ENCODE data around the gene LY6G6F. TPM values are rescaled to one million over a fixed set of nuclear protein-coding genes. Genes with fewer than 3 reads are reported as not detected.

Gene LY6G6F
- total and polyA plus RNA-seq, 2 donors (not counting 3 experiments of a cell fraction or from before 2014, with no cell fraction given), result not detected

GRCh38 chr6:31659649-31660380 is 46.9 kb upstream of the LY6G6F start:
- Histone ChIP-seq H3K9ac (replicated peaks; ENCODE audit: extremely low read depth, insufficient read depth, low read length) (peak overlapping the region; percentile 82), H3K4me3 (replicated peaks in 1 of 3; ENCODE audit: insufficient read depth in 1 of 3, low read depth in 1 of 3, low read length in 3 of 3) (peak overlapping the region; percentile 30 to 76 (median 70)), H3K27me3 (ENCODE audit: control insufficient read depth in 2 of 2, insufficient read depth in 2 of 2, low read length in 2 of 2) (no peaks in the 10 kb centered on the region), H3K36me3 (ENCODE audit: control insufficient read depth in 2 of 2, extremely low read depth in 1 of 2, insufficient read depth in 2 of 2, low read length in 2 of 2) (peaks cover 3 to 4% of the 10 kb centered on the region in 2 experiments), H3K79me2 (ENCODE audit: control insufficient read depth, insufficient read depth, low read length) (peaks cover 28% of the 10 kb centered on the region), H4K20me1 (replicated peaks; ENCODE audit: control insufficient read depth, extremely low read depth, insufficient read depth, low read length) (no peaks in the 10 kb centered on the region), H3K4me1 (ENCODE audit: control insufficient read depth, extremely low read depth, insufficient read depth, low read length) (peaks cover 41% of the 10 kb centered on the region), H2AFZ (ENCODE audit: low read depth, low read length) (no peak overlapping the region), H3K9me3 (replicated peaks; ENCODE audit: control insufficient read depth, insufficient read depth, low read length) (no peaks in the 10 kb centered on the region), H3K4me2 (ENCODE audit: insufficient read depth, low read length) (peak overlapping the region; percentile 67), H3K9me1 (replicated peaks; ENCODE audit: control insufficient read depth, extremely low read depth, insufficient read depth, low read length) (no peaks in the 10 kb centered on the region), H3K27ac (ENCODE audit: insufficient read depth, low read depth, low read length) (peak overlapping the region; percentile 62)
- TF ChIP-seq GATA2 (IDR thresholded peaks at IDR 0.05; ENCODE audit: insufficient read depth, insufficient read length, low read depth, low read length), result no peak
- no peak for TF ChIP-seq JUN (IDR thresholded peaks at IDR 0.05; ENCODE audit: borderline replicate concordance, insufficient read depth, insufficient read length, low read depth)
- no peak for TF ChIP-seq POLR2AphosphoS5 (IDR thresholded peaks at IDR 0.05; ENCODE audit: insufficient read depth, low read depth, low read length)
- TF ChIP-seq EZH2 (IDR thresholded peaks at IDR 0.05; ENCODE audit: borderline replicate concordance, low read depth, low read length, severe bottlenecking), result no peak
- TF ChIP-seq POLR2A (IDR thresholded peaks at IDR 0.05; ENCODE audit: low read depth, low read length), result no peak
- TF ChIP-seq MYC (IDR thresholded peaks at IDR 0.05; ENCODE audit: low read depth, low read length), result no peak
- TF ChIP-seq MAX (IDR thresholded peaks at IDR 0.05; ENCODE audit: insufficient read depth, insufficient read length), result no peak
- peak; percentile 22 for DNase-seq (ENCODE audit: low read depth, low spot score)
- no TSS peak for BruUV-seq (replicated peaks)
- intact Hi-C loops (cut with micrococcal nuclease), result loop anchor here (1.0 to 10.0 kb wide), 4 partner anchors 8 to 535 kb away; partner anchors contain the start of genes BAG6, GPSM3 and PBX2
- ChIA-PET CTCF (interaction anchor here (0.9 to 5.7 kb wide), 5 partner anchors 8 to 136 kb away, joined by 3 to 38 read pairs (median 3); partner anchors contain the start of genes BAG6 and VARS1), POLR2A (interaction anchor here (1.0 to 2.1 kb wide), 3 partner anchors 8 to 167 kb away, joined by 3 to 13 read pairs (median 4); partner anchors contain the start of genes BAG6, HSPA1B and PRRC2A)
- peak; percentile 64 for FAIRE-seq
- dilution Hi-C loops (cut with MboI; ENCODE audit: extremely low pct_ligation_motif_present, low sequenced_read_pairs), result no loop called here

All from endothelial cell of umbilical vein (primary cell).